Epithelial cell of esophagus (primary cell): Measurements from ENCODE around the gene SIDT2.

Experiments
- DNase-seq: peaks from one replicate; pipeline ENCODE4 v3.0.0; 2010; ENCODE audit warnings: low read depth
- H3K4me3 ChIP-seq: 2 replicates; pipeline ENCODE4 v1.5.1; 2011; ENCODE audit warnings: mild to moderate bottlenecking, low read length, control low read depth
- TF ChIP-seq, protein P1 (sequence below): IDR thresholded peaks from 2 replicates; pipeline ENCODE4 v1.5.1; 2011; ENCODE audit warnings: low read depth, mild to moderate bottlenecking, low read length, control low read depth, inconsistent platforms; ENCODE audit not compliant: insufficient read depth; ENCODE audit errors: missing control alignments

The SIDT2 gene

DNA sequence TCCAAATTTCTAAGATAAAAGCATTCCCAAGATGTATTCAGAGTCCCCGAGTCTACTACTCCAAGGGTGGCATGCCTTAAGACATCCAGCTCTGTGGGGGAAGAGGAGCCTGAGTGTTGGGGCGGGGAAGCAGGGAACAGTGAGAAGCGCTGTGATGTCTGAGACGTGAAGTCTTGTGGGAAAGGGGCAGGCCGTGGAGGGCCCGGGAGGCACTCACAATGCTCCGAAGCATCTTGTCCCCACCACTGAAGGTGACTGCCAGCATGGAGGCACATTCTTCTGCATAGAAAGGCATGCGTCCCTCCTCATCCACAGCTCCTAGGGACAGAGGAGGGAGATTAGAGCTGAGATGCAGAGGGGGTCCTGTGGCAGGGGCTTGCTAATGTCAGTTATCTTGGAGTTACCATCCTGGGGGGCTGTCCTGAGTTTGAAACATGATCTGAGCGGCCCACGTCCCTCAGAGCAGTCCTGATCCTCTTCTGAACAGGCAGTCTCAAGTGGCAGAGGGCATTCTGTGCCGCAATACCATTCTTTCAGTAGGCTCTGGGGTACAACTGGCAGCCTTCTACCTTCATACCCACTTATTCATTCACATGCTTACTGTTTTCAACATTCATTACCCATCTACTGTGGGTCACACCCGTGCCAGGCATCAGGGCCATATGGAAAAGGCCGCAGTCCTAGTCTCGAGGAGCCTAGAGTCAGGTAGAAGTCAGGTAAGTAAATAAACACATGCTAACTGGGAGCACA lies 44.6 kb downstream of the SIDT2 start:
- no peak for DNase-seq
- H3K4me3 ChIP-seq: no peak overlapping the region
- TF ChIP-seq, protein P1, sequence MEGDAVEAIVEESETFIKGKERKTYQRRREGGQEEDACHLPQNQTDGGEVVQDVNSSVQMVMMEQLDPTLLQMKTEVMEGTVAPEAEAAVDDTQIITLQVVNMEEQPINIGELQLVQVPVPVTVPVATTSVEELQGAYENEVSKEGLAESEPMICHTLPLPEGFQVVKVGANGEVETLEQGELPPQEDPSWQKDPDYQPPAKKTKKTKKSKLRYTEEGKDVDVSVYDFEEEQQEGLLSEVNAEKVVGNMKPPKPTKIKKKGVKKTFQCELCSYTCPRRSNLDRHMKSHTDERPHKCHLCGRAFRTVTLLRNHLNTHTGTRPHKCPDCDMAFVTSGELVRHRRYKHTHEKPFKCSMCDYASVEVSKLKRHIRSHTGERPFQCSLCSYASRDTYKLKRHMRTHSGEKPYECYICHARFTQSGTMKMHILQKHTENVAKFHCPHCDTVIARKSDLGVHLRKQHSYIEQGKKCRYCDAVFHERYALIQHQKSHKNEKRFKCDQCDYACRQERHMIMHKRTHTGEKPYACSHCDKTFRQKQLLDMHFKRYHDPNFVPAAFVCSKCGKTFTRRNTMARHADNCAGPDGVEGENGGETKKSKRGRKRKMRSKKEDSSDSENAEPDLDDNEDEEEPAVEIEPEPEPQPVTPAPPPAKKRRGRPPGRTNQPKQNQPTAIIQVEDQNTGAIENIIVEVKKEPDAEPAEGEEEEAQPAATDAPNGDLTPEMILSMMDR: no peak

DNA sequence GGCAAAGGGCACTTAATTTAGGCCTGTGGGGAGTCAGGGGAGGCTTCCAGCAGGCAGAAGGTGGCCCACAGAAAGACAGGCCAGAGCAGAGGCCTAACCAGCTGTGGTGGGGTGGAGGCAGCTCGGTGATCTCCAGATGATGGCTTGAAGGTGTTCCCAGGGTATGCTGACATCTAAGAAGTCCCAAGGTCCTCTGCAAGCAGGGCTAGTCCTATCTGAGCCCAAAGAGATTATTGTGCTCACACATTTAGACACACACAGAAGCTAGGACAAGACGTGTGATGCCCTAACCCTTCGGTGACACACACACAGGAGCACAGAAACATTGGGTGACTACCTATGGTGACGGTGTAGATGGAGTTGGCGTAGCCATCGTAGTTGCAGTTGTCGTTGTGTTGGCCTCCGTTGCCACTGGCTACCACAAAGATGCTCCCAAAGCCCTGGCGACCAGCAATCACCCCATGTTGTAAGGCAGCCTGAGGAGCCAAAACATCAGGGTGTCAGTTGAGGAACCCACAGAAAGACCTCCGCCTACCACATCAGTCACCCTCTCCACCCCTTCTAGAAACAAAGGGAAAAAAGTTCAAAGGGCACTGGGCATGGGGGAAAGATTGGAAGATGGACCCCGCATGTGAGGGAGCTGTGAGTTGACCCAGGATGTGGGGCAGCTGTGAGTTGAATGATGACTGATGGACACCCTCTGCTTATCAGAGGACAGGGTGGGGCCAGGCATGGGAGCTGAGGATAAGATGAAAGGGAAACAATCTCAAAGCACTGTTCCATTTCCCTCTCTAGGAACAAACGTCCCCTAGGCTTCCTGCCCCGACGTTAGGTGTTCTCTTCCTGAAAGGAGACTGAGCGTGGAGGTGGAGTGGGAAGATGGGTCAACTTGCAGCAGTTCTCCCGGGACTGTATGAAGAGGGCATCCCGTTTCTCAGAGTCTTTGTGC lies 45.5 kb downstream of the SIDT2 start:
- no peak for DNase-seq
- TF ChIP-seq, protein P1: no peak
- no peak overlapping the region for H3K4me3 ChIP-seq

DNA sequence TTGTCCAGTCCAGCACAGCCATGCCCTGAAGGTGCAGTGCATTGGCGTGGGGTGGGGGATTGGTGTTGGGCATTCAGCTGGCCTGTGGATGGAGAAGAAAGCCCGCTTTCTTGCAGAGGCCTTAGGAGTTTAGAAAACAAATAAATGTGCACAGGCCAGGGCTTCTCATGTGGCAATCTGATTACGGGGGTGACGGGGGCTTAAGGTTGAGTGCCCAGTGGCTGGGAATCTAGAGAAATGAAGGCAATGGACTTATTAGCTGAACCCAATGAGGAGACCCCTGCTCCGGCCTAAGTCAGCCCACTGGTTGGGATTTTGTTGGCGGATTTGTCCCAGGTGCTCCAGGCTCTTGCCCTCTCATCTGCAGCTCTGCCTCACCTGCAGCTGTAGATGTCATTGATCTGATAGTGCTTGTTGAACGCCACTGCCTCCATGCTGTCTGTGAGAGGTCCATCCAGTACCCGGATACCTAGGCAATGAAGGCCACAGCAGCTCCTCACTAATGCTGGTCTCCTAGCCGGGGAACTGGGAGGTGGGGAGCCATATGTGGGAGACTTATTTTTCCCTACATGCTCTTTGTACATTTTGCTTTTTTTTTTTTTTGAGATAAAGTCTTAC lies 47.1 kb downstream of the SIDT2 start:
- no peak overlapping the region for H3K4me3 ChIP-seq
- DNase-seq: no peak
- TF ChIP-seq, protein P1: no peak

DNA sequence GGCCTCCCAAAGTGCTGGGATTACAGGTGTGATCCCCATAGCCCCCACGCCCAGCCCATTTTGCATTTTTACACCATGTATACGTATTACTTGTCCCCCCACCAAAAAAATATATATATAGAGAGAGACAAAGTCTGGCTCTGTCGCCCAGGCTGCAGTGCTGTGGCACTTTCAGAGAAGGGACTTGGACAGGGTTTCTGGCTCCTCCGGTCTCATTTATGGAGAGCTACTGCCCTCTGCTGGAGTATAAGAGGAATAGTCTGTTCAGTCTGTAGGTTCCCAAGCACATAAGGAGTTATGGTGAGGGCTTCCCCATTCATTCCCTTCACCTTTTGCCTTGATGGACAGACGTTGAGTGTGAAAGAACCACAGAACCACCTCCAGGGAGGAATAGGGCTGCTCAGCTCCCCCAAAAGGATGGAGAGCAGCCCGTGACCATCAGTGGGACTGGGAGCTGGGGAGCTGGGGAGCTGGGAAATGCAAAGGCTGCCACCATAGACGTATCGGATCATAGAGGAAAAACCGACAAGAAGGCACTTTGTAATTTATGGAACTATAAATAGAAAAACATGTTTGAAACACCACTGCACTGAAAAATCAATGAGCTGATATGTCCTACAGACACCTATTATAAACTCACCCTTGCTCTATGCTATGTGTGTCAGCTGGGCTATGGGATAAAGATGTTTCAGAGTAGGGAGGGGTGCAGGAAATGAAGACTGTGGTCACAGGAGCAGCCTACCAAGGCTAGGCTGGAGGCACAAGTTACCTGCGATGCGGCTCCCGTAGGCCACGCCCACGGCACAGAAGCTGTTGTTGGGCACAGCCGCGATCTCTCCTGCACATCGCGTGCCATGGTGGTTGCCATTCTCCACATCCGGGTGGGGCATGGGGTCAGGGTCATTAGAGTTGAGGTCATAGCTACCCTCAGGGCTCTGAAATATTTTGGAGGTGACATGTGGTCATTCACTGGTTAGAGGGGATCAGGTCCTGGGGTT lies 48.1 kb downstream of the SIDT2 start:
- no peak overlapping the region for H3K4me3 ChIP-seq
- DNase-seq: peak; percentile 80
- TF ChIP-seq, protein P1: peak; percentile 82

DNA sequence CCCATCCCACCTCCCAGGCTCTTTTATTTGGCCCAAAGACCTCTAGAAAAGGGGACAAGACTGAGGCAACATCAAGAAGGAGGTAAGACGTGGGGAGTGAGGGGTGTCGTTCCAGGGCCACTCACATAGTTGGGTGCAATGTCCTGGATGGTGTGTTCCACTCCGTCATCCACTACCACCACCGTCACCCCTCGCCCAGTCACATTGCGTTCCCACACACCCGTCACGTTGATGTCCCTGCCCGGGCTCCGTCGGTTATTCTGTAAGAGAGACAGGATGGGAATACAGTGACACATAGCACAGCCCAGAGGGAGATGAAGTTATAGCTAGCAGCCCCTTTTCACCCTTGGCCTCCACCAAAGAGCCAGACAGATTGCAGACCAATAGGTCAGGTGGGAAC lies 49.5 kb downstream of the SIDT2 start:
- TF ChIP-seq, protein P1: no peak
- H3K4me3 ChIP-seq: no peak overlapping the region
- no peak for DNase-seq

DNA sequence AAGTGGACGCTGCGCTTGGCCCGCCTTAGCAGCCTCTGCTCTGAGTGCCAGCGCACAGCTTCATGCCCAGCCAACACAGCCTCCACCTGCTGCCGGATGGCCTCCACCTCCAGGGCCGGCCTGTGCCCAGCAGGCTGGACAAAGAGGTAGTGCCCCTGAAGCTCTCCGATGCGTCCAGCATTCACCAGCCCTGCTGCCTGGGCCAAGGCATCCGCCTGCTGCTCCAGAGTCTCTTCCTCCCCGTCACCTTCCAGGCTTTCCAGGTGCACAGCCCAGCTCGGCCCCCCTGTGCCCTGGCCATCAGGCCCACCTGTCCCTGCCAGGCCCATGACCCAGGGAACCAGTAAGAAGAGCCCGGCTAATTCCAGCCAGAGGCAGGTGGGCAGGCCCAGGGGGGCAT lies 50.9 kb downstream of the SIDT2 start:
- H3K4me3 ChIP-seq: no peak overlapping the region
- DNase-seq: no peak
- TF ChIP-seq, protein P1: no peak
